WTC11 (cell line): ENCODE data around the gene SHISA9. TPM values are rescaled to one million over a fixed set of nuclear protein-coding genes. Genes with fewer than 3 reads are reported as not detected.

Experiments
- ATAC-seq: fragments of 200-7000 bp; cut with Tn5 transposase; 2 replicates; pipeline ENCODE4 v1.10.0; 2021; ENCODE audit warnings: mild to moderate bottlenecking, moderate library complexity
- CTCF ChIA-PET: fragments of 300-600 bp; sonication (Branson Sonifier 250); formaldehyde crosslinking; loops from one replicate; lab custom pipeline; 2021; ENCODE audit warnings: antibody characterized with exemption; lab: Charles Lee
- POLR2A ChIA-PET: fragments of 350-600 bp; sonication (Branson Sonifier 250); formaldehyde crosslinking; loops from one replicate; lab custom pipeline; 2021; ENCODE audit warnings: antibody characterized with exemption; lab: Charles Lee
- DNase-seq: peaks from one replicate; pipeline ENCODE4 v3.0.0; 2021; ENCODE audit warnings: low spot score
- H3K27ac Mint-ChIP-seq: 2 replicates; pipeline ENCODE4 v1.8.0; 2021; ENCODE audit warnings: mixed read lengths
- H3K27me3 Mint-ChIP-seq: 2 replicates; pipeline ENCODE4 v1.8.0; 2021; ENCODE audit warnings: low read depth, mild to moderate bottlenecking, moderate library complexity, mixed read lengths
- H3K36me3 Mint-ChIP-seq: 2 replicates; pipeline ENCODE4 v1.8.0; 2021; ENCODE audit warnings: mixed read lengths
- H3K4me1 Mint-ChIP-seq: 2 replicates; pipeline ENCODE4 v1.8.0; 2022; ENCODE audit warnings: mixed read lengths
- H3K4me3 Mint-ChIP-seq: 2 replicates; pipeline ENCODE4 v1.8.0; 2021; ENCODE audit warnings: mild to moderate bottlenecking, moderate library complexity, mixed read lengths
- H3K9me3 Mint-ChIP-seq: 2 replicates; pipeline ENCODE4 v1.8.0; 2021; ENCODE audit warnings: mixed read lengths
- ATF1 ChIP-seq: sonication (generic); formaldehyde crosslinking; IDR thresholded peaks from 2 replicates; pipeline ENCODE4 v1.8.1; 2023; ENCODE audit warnings: mild to moderate bottlenecking, moderate library complexity, missing genetic modification reagents
- ETV6 ChIP-seq: sonication (generic); formaldehyde crosslinking; IDR thresholded peaks from 2 replicates; pipeline ENCODE4 v1.8.1; 2022; ENCODE audit warnings: mild to moderate bottlenecking, missing genetic modification reagents
- FOXJ3 ChIP-seq: sonication (generic); formaldehyde crosslinking; IDR thresholded peaks from 2 replicates; pipeline ENCODE4 v1.9.0; 2021; ENCODE audit warnings: missing genetic modification reagents, mild to moderate bottlenecking, borderline replicate concordance
- JAZF1 ChIP-seq: fragments of 250-450 bp; sonication (Bioruptor Pico); IDR thresholded peaks from 2 replicates; pipeline ENCODE4 v1.9.0; 2021; ENCODE audit warnings: moderate library complexity, mild to moderate bottlenecking, inconsistent platforms
- NFATC4 ChIP-seq: fragments of 250-450 bp; sonication (Bioruptor Pico); IDR thresholded peaks from 2 replicates; pipeline ENCODE4 v1.9.0; 2021; ENCODE audit warnings: mild to moderate bottlenecking
- NFE2L1 ChIP-seq: sonication (generic); formaldehyde crosslinking; IDR thresholded peaks from 2 replicates; pipeline ENCODE4 v1.8.1; 2023; ENCODE audit warnings: missing genetic modification reagents
- NFYB ChIP-seq: sonication (generic); formaldehyde crosslinking; conservative IDR thresholded peaks from 2 replicates; pipeline ENCODE4 v1.8.0; 2022; ENCODE audit warnings: low read depth, missing genetic modification reagents
- OVOL2 ChIP-seq: fragments of 250-450 bp; sonication (Bioruptor Pico); IDR thresholded peaks from 2 replicates; pipeline ENCODE4 v1.9.0; 2021; ENCODE audit warnings: mild to moderate bottlenecking, borderline replicate concordance
- PRRX2 ChIP-seq: fragments of 250-450 bp; sonication (Bioruptor Pico); IDR thresholded peaks from 2 replicates; pipeline ENCODE4 v1.8.0; 2021; ENCODE audit warnings: mild to moderate bottlenecking
- ZNF121 ChIP-seq: sonication (generic); formaldehyde crosslinking; IDR thresholded peaks from 2 replicates; pipeline ENCODE4 v1.8.0; 2023; ENCODE audit warnings: missing genetic modification reagents
- ZNF138 ChIP-seq: sonication (generic); formaldehyde crosslinking; conservative IDR thresholded peaks from 2 replicates; pipeline ENCODE4 v1.8.1; 2022; ENCODE audit warnings: mild to moderate bottlenecking, moderate library complexity, missing genetic modification reagents
- ZNF219 ChIP-seq: sonication (generic); formaldehyde crosslinking; IDR thresholded peaks from 2 replicates; pipeline ENCODE4 v1.8.0; 2023; ENCODE audit warnings: missing genetic modification reagents, mild to moderate bottlenecking, borderline replicate concordance
- ZNF423 ChIP-seq: fragments of 250-450 bp; sonication (Bioruptor Pico); IDR thresholded peaks from 2 replicates; pipeline ENCODE4 v2.1.2; 2022; ENCODE audit warnings: mild to moderate bottlenecking, moderate library complexity
- ZNF671 ChIP-seq: fragments of 250-450 bp; sonication (Bioruptor Pico); IDR thresholded peaks from 2 replicates; pipeline ENCODE4 v1.8.0; 2021; ENCODE audit warnings: mild to moderate bottlenecking
- total RNA-seq: library from RNA; stranded (reverse); gene quantifications from 3 replicates; pipeline ENCODE4 v1.2.3, GENCODE V29; 2021
- TF ChIP-seq, protein P1 (sequence below): fragments of 250-450 bp; sonication (Bioruptor Pico); IDR thresholded peaks from 2 replicates; pipeline ENCODE4 v1.8.0; 2021; ENCODE audit warnings: mild to moderate bottlenecking
- TF ChIP-seq, protein P2 (sequence below): sonication (generic); formaldehyde crosslinking; IDR thresholded peaks from 2 replicates; pipeline ENCODE4 v1.8.1; 2023; ENCODE audit warnings: mild to moderate bottlenecking, missing genetic modification reagents, moderate library complexity
- TF ChIP-seq, protein P3 (sequence below): sonication (generic); formaldehyde crosslinking; IDR thresholded peaks from 2 replicates; pipeline ENCODE4 v1.8.1; 2023; ENCODE audit warnings: mild to moderate bottlenecking, missing genetic modification reagents
- TF ChIP-seq, protein P4 (sequence below): fragments of 250-450 bp; sonication (Bioruptor Pico); IDR thresholded peaks from 2 replicates; pipeline ENCODE4 v1.9.0; 2021; ENCODE audit warnings: moderate library complexity, mild to moderate bottlenecking, inconsistent platforms, borderline replicate concordance
- TF ChIP-seq, protein P5 (sequence below): sonication (generic); formaldehyde crosslinking; IDR thresholded peaks from 2 replicates; pipeline ENCODE4 v1.8.1; 2022; ENCODE audit warnings: mild to moderate bottlenecking, missing genetic modification reagents, moderate library complexity, borderline replicate concordance
- TF ChIP-seq, protein P6 (sequence below): sonication (generic); formaldehyde crosslinking; IDR thresholded peaks from 2 replicates; pipeline ENCODE4 v1.8.1; 2022; ENCODE audit warnings: missing genetic modification reagents, borderline replicate concordance

Gene SHISA9
- total RNA-seq, 1 experiment from 2014 or later: 37.5 TPM

DNA sequence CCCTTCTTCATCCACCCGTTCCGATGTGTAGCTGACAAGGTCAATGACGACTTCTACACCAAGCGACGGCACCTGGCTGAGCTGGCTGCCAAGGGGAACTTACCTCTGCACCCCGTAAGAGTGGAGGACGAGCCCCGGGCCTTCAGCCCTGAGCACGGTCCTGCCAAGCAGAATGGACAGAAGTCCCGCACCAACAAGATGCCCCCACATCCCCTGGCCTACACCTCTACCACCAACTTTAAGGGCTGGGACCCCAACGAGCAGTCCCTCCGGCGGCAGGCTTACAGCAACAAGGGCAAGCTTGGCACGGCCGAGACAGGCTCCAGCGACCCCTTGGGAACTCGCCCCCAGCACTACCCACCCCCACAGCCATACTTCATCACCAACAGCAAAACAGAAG lies 333.6 kb downstream of the SHISA9 start:
- no peaks in the 10 kb centered on the region; the same call in 1 of the 2 replicates for H3K27me3 Mint-ChIP-seq
- TF ChIP-seq OVOL2 (CRISPR knock-in tag) (no peak), JAZF1 (no peak)
- TF ChIP-seq, protein P1, sequence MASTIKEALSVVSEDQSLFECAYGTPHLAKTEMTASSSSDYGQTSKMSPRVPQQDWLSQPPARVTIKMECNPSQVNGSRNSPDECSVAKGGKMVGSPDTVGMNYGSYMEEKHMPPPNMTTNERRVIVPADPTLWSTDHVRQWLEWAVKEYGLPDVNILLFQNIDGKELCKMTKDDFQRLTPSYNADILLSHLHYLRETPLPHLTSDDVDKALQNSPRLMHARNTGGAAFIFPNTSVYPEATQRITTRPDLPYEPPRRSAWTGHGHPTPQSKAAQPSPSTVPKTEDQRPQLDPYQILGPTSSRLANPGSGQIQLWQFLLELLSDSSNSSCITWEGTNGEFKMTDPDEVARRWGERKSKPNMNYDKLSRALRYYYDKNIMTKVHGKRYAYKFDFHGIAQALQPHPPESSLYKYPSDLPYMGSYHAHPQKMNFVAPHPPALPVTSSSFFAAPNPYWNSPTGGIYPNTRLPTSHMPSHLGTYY (CRISPR knock-in tag): no peak
- TF ChIP-seq, protein P2, sequence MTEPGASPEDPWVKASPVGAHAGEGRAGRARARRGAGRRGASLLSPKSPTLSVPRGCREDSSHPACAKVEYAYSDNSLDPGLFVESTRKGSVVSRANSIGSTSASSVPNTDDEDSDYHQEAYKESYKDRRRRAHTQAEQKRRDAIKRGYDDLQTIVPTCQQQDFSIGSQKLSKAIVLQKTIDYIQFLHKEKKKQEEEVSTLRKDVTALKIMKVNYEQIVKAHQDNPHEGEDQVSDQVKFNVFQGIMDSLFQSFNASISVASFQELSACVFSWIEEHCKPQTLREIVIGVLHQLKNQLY (CRISPR knock-in tag): no peak
- TF ChIP-seq, all 79 proteins: peak for 0
- H3K4me3 Mint-ChIP-seq: no peak overlapping the region
- peak; percentile 12 for DNase-seq
- H3K27ac Mint-ChIP-seq: no peak overlapping the region
- no peak for ATAC-seq
- peaks cover 14% of the 10 kb centered on the region for H3K36me3 Mint-ChIP-seq
- POLR2A ChIA-PET: no interaction called here
- peaks cover 46% of the 10 kb centered on the region for H3K4me1 Mint-ChIP-seq
- peaks cover 10% of the 10 kb centered on the region for H3K9me3 Mint-ChIP-seq
- CTCF ChIA-PET: no interaction called here

DNA sequence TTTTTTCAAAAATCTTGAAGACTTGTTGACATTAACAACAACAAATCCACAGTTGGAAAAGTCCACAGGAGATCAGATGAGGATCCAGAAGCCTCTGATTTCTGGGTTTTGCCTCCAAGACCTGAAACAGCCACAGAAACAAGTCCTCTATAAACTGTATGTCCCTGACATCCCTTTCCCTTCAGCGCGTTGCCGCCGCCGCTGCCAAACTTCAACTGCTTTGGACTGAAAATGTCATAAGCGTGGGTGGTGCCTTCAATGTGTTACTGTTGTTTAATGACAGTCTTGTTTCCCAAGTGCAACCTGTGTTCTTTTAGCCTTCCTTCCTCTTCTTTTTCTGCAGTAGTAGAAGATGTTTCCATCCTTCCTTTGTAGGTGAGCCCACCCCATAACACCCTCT lies 334.9 kb downstream of the SHISA9 start:
- ATAC-seq (no peak), DNase-seq (no peak)
- peaks cover 12% of the 10 kb centered on the region for H3K36me3 Mint-ChIP-seq
- ChIA-PET POLR2A (no interaction called here), CTCF (no interaction called here)
- no peak overlapping the region for H3K4me3 Mint-ChIP-seq
- H3K27ac Mint-ChIP-seq: no peak overlapping the region
- peaks cover 33% of the 10 kb centered on the region for H3K4me1 Mint-ChIP-seq
- TF ChIP-seq ZNF219 (CRISPR knock-in tag) (no peak), ZNF138 (CRISPR knock-in tag) (no peak), ETV6 (CRISPR knock-in tag) (no peak), FOXJ3 (CRISPR knock-in tag) (no peak), ZNF671 (CRISPR knock-in tag) (no peak), ATF1 (CRISPR knock-in tag) (no peak), NFE2L1 (CRISPR knock-in tag) (no peak), PRRX2 (no peak), ZNF121 (CRISPR knock-in tag) (no peak)
- TF ChIP-seq, protein P3, sequence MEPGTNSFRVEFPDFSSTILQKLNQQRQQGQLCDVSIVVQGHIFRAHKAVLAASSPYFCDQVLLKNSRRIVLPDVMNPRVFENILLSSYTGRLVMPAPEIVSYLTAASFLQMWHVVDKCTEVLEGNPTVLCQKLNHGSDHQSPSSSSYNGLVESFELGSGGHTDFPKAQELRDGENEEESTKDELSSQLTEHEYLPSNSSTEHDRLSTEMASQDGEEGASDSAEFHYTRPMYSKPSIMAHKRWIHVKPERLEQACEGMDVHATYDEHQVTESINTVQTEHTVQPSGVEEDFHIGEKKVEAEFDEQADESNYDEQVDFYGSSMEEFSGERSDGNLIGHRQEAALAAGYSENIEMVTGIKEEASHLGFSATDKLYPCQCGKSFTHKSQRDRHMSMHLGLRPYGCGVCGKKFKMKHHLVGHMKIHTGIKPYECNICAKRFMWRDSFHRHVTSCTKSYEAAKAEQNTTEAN: no peak
- TF ChIP-seq, protein P4, sequence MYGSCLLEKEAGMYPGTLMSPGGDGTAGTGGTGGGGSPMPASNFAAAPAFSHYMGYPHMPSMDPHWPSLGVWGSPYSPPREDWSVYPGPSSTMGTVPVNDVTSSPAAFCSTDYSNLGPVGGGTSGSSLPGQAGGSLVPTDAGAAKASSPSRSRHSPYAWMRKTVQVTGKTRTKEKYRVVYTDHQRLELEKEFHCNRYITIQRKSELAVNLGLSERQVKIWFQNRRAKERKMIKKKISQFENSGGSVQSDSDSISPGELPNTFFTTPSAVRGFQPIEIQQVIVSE (CRISPR knock-in tag): no peak
- TF ChIP-seq, protein P5, sequence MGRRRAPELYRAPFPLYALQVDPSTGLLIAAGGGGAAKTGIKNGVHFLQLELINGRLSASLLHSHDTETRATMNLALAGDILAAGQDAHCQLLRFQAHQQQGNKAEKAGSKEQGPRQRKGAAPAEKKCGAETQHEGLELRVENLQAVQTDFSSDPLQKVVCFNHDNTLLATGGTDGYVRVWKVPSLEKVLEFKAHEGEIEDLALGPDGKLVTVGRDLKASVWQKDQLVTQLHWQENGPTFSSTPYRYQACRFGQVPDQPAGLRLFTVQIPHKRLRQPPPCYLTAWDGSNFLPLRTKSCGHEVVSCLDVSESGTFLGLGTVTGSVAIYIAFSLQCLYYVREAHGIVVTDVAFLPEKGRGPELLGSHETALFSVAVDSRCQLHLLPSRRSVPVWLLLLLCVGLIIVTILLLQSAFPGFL (CRISPR knock-in tag): no peak
- TF ChIP-seq, protein P6, sequence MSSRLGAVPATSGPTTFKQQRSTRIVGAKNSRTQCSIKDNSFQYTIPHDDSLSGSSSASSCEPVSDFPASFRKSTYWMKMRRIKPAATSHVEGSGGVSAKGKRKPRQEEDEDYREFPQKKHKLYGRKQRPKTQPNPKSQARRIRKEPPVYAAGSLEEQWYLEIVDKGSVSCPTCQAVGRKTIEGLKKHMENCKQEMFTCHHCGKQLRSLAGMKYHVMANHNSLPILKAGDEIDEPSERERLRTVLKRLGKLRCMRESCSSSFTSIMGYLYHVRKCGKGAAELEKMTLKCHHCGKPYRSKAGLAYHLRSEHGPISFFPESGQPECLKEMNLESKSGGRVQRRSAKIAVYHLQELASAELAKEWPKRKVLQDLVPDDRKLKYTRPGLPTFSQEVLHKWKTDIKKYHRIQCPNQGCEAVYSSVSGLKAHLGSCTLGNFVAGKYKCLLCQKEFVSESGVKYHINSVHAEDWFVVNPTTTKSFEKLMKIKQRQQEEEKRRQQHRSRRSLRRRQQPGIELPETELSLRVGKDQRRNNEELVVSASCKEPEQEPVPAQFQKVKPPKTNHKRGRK: no peak
- H3K27me3 Mint-ChIP-seq: no peaks in the 10 kb centered on the region; the same call in 1 of the 2 replicates
- peaks cover 6% of the 10 kb centered on the region for H3K9me3 Mint-ChIP-seq

DNA sequence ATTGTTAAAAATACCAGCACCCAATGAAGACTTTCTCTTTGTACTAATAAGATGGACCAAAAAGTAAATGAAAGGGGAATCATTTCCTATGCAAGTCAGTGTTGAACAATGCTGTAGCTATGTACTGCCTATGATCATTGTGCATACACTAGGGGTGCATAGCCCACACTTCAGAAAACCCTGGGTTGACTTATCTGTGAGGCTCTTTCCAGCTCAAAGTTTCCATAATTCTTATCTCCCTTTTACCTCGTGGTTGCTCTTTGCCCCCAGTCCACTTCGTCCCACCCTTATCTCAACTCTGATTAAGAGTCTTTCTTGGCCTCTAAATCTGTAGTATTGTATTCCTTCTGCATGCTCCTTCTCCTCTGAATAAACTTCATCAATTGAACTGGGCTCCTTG lies 336.8 kb downstream of the SHISA9 start:
- Mint-ChIP-seq H3K9me3 (peaks cover 6% of the 10 kb centered on the region), H3K4me3 (no peak overlapping the region), H3K27me3 (no peaks in the 10 kb centered on the region; the same call in 1 of the 2 replicates), H3K4me1 (peaks cover 21% of the 10 kb centered on the region), H3K27ac (no peak overlapping the region), H3K36me3 (peaks cover 12% of the 10 kb centered on the region)
- CTCF ChIA-PET: no interaction called here
- no peak for TF ChIP-seq NFYB (CRISPR knock-in tag)
- TF ChIP-seq, protein P1 (CRISPR knock-in tag): no peak
- no peak for TF ChIP-seq PRRX2
- no peak for TF ChIP-seq ZNF423 (CRISPR knock-in tag)
- no peak for TF ChIP-seq NFATC4
- DNase-seq (no peak), ATAC-seq (no peak)
- POLR2A ChIA-PET: interaction anchor here (0.7 kb wide), 1 partner anchor 932 kb away, joined by 9 read pairs; no protein-coding TSS in a partner anchor
